GM18502 (cell line): ENCODE data around the gene ATXN1.

ENCODE experiments used
- ATAC-seq: cut with Tn5 transposase; IDR thresholded peaks from one replicate; pipeline ENCODE4 v1.9.1; 2021; ENCODE audit warnings: mild to moderate bottlenecking; ENCODE audit not compliant: unreplicated experiment, poor library complexity

ATXN1 gene

GRCh38 chr6:16434885-16435284 is 326.4 kb downstream of the ATXN1 start:
- ATAC-seq, result no peak

- no peak for ATAC-seq
Observed at GRCh38 chr6:16433338-16433890, 327.8 kb downstream of the ATXN1 start.

- peak; percentile 69 for ATAC-seq
Observed at GRCh38 chr6:16432075-16433032, 328.9 kb downstream of the ATXN1 start.

- no peak for ATAC-seq
Observed at GRCh38 chr6:16431106-16431505, 330.2 kb downstream of the ATXN1 start.

GRCh38 chr6:16430391-16431089 is 330.7 kb downstream of the ATXN1 start:
- no peak for ATAC-seq

GRCh38 chr6:16429669-16430068 is 331.6 kb downstream of the ATXN1 start:
- ATAC-seq, result no peak

GRCh38 chr6:16427124-16427523 is 334.1 kb downstream of the ATXN1 start:
- ATAC-seq, result no peak

GRCh38 chr6:16425881-16426615 is 335.2 kb downstream of the ATXN1 start:
- no peak for ATAC-seq

GRCh38 chr6:16421462-16421960 is 339.7 kb downstream of the ATXN1 start:
- ATAC-seq, result peak; percentile 19

- peak; percentile 70 for ATAC-seq
Observed at GRCh38 chr6:16420715-16421461, 340.4 kb downstream of the ATXN1 start.

- peak; percentile 19 for ATAC-seq
Observed at GRCh38 chr6:16420337-16420714, 340.9 kb downstream of the ATXN1 start.

- ATAC-seq, result peak; percentile 74
Observed at GRCh38 chr6:16419636-16420336, 341.5 kb downstream of the ATXN1 start.

GRCh38 chr6:16418151-16418550 is 343.1 kb downstream of the ATXN1 start:
- ATAC-seq, result no peak

GRCh38 chr6:16415677-16416076 is 345.6 kb downstream of the ATXN1 start:
- no peak for ATAC-seq

GRCh38 chr6:16414205-16414604 is 347.1 kb downstream of the ATXN1 start:
- peak; percentile 69 for ATAC-seq

- peak; percentile 40 for ATAC-seq
Observed at GRCh38 chr6:16413399-16413798, 347.9 kb downstream of the ATXN1 start.

GRCh38 chr6:16412982-16413381 is 348.3 kb downstream of the ATXN1 start:
- no peak for ATAC-seq

- no peak for ATAC-seq
Observed at GRCh38 chr6:16412171-16412570, 349.1 kb downstream of the ATXN1 start.
